ENCODE data around the gene EFHD2.

The EFHD2 gene

DNA sequence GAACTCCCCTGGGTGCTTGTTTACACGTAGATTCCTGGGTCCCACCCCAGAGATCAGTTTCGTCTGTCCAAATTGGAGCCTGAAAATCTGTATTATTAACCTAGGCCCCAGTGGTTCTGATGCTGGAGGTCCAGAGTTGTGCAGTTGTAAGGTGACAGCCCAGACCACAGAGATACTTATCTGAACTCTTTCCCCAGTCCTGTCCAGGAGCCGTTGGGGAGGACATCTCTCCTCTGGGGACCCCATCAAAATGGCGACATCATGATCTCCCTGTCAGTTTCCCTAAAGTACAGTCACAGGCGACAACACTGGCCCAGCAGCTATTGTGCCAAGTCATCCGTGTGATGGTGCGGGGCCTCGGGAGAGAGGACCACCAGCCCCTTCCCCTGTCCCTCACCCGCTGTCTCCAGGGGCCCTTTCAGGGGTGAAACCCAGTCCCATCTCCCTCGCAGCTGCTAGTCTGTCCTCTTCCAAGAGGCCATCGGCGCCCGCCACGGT, 749 bp upstream of the EFHD2 start:
- peak overlapping the region; percentile 100 for H3K27ac Mint-ChIP-seq (ENCODE audit: low read depth)
- no peaks in the 10 kb centered on the region for H3K27me3 Mint-ChIP-seq
- DNase-seq (ENCODE audit: low spot score in 2 of 2) (no peak), ATAC-seq (replicated peaks; ENCODE audit: extremely low read depth, poor library complexity, severe bottlenecking) (no peak)
- no peaks in the 10 kb centered on the region for H3K9me3 Mint-ChIP-seq
- peaks cover 74% of the 10 kb centered on the region for H3K4me1 Mint-ChIP-seq
- H3K4me3 Mint-ChIP-seq = peak overlapping the region; percentile 97
- H3K36me3 Mint-ChIP-seq (ENCODE audit: insufficient read depth) = peaks cover 49% of the 10 kb centered on the region

DNA sequence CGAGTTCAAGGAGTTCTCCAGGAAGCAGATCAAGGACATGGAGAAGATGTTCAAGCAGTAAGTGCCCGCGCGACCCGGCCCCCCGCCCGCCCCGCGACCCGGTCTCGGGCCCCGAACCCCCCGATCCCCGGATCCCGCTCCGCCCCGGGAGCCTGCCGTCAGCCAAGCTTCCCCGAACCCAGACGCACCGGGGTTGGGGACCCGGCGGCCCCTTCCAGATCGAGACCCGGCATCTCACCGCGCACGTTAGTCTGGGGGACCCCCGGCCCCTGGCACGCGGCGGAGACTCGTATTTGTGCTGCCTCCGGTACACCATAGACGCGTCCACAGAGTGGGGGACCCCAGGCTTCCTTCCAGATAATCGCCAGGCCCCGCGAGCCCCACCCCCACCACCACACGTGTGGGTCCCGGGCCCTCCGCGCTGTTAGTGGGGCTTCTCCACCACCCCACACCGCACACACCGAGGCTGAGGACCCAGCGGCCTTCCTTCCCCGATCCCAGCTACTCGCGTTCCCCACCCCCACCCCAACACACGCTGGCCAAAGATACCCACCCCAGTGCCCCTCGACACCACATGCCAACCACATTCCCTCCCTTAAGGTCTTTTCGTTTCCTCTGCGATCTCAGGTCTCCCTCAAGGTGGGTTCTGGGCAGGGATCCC, 665 bp downstream of the EFHD2 start:
- DNase-seq (ENCODE audit: low spot score in 2 of 2) (no peak), ATAC-seq (replicated peaks; ENCODE audit: extremely low read depth, poor library complexity, severe bottlenecking) (no peak)
- Mint-ChIP-seq H3K27me3 (no peaks in the 10 kb centered on the region), H3K36me3 (ENCODE audit: insufficient read depth) (peaks cover 58% of the 10 kb centered on the region), H3K9me3 (no peaks in the 10 kb centered on the region), H3K4me3 (peak overlapping the region; percentile 97), H3K4me1 (peaks cover 83% of the 10 kb centered on the region), H3K27ac (ENCODE audit: low read depth) (peak overlapping the region; percentile 100)

DNA sequence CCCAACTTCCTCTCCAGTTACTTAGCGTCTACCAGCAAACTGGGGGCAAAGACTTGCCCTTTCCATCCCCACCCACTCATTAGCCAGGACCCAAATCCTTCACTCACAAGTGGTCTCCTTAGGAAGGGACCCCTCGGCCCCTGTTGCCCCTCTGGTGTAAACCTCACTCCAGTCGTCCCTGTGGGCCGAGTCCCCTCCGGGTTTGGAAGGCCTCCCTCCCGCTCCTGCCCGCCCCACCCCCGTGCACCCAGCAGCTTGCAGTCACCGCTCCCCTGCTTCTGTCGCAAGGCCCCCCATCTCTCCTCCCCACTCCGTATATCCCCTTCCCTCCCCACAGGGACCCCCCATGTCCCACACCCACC, 1.2 kb downstream of the EFHD2 start:
- H3K4me1 Mint-ChIP-seq = peaks cover 83% of the 10 kb centered on the region
- no peaks in the 10 kb centered on the region for H3K9me3 Mint-ChIP-seq
- ATAC-seq (replicated peaks; ENCODE audit: extremely low read depth, poor library complexity, severe bottlenecking) (no peak), DNase-seq (ENCODE audit: low spot score in 2 of 2) (no peak)
- no peaks in the 10 kb centered on the region for H3K27me3 Mint-ChIP-seq
- H3K4me3 Mint-ChIP-seq = peak overlapping the region; percentile 97
- H3K36me3 Mint-ChIP-seq (ENCODE audit: insufficient read depth) = peaks cover 61% of the 10 kb centered on the region
- peak overlapping the region; percentile 100 for H3K27ac Mint-ChIP-seq (ENCODE audit: low read depth)

DNA sequence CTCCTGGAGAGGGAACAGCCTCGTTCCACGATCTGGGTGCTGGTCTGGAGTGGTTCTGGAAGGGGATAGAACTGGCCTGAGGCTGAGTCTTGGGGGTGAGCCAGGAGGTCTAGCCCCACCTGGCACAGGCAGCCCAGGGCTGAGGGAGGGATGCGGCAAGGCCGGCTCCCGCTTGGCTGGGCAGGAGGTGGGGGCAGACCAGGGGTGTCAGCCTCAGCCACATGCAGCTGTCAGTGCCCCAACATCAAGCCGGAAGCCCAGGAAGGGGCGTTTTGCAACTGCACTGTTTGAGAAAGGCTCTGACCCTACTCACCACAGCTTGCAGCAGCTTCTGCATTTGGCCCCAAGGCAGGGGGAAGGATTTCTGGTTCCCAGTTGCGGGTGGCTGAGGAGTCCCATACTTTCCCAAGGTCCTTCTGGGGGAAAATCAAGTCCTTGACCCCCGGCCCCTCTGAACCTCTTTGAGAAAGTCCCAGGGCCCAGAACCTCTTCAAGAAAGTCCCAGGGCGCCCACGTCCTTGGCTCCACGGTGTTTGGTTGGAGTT, 2.0 kb downstream of the EFHD2 start:
- peaks cover 84% of the 10 kb centered on the region for H3K4me1 Mint-ChIP-seq
- H3K9me3 Mint-ChIP-seq = no peaks in the 10 kb centered on the region
- H3K36me3 Mint-ChIP-seq (ENCODE audit: insufficient read depth) = peaks cover 68% of the 10 kb centered on the region
- peak; percentile 48 to 60 for DNase-seq (ENCODE audit: low spot score in 2 of 2)
- no peaks in the 10 kb centered on the region for H3K27me3 Mint-ChIP-seq
- peak overlapping the region; percentile 97 for H3K4me3 Mint-ChIP-seq
- peak overlapping the region; percentile 100 for H3K27ac Mint-ChIP-seq (ENCODE audit: low read depth)
- ATAC-seq (replicated peaks; ENCODE audit: extremely low read depth, poor library complexity, severe bottlenecking) = peak; percentile 48

DNA sequence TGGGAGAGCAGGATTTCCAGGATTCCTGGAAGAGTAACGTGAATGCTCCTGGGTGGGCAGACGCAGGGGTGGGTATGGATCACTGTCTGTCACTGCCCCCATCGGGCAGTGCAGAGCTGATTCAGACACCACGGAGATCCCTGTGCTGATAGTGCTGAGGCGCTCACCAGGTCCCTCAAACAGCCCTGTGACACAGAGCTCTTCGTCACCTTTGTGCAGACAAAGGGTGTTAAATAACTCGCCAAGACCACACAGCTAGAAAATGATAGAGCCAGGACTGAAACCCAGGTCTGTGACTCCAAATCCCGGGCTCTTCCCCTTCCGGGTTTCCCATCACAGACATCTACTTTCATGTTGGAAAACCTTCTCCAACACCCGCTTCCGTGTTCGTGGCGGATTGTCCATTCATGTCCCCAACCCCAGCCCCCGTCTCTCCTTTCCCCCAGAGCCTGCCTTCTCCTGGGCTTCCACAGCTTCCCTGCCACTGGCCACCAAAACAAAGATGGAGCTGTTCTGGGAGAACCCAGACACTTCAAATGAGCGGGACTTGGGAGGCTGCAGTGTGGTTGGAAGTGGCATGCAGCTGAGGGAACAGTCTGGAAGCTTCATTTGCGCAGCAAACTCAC, 2.6 kb downstream of the EFHD2 start:
- H3K4me1 Mint-ChIP-seq = peaks cover 84% of the 10 kb centered on the region
- H3K36me3 Mint-ChIP-seq (ENCODE audit: insufficient read depth) = peaks cover 72% of the 10 kb centered on the region
- peak overlapping the region; percentile 100 for H3K27ac Mint-ChIP-seq (ENCODE audit: low read depth)
- H3K27me3 Mint-ChIP-seq = no peaks in the 10 kb centered on the region
- ATAC-seq (replicated peaks; ENCODE audit: extremely low read depth, poor library complexity, severe bottlenecking) (peak; percentile 57), DNase-seq (ENCODE audit: low spot score in 2 of 2) (peak in 1 of 2 donors; percentile 62)
- peak overlapping the region; percentile 97 for H3K4me3 Mint-ChIP-seq
- no peaks in the 10 kb centered on the region for H3K9me3 Mint-ChIP-seq

GRCh38 chr1:15412843-15413242, 3.2 kb downstream of the EFHD2 start:
- H3K27me3 Mint-ChIP-seq = no peaks in the 10 kb centered on the region
- peaks cover 83% of the 10 kb centered on the region for H3K4me1 Mint-ChIP-seq
- H3K4me3 Mint-ChIP-seq = peak overlapping the region; percentile 97
- no peak for ATAC-seq (replicated peaks; ENCODE audit: extremely low read depth, poor library complexity, severe bottlenecking)
- no peak for DNase-seq (ENCODE audit: low spot score in 2 of 2)
- no peaks in the 10 kb centered on the region for H3K9me3 Mint-ChIP-seq
- peaks cover 74% of the 10 kb centered on the region for H3K36me3 Mint-ChIP-seq (ENCODE audit: insufficient read depth)
- peak overlapping the region; percentile 100 for H3K27ac Mint-ChIP-seq (ENCODE audit: low read depth)

DNA sequence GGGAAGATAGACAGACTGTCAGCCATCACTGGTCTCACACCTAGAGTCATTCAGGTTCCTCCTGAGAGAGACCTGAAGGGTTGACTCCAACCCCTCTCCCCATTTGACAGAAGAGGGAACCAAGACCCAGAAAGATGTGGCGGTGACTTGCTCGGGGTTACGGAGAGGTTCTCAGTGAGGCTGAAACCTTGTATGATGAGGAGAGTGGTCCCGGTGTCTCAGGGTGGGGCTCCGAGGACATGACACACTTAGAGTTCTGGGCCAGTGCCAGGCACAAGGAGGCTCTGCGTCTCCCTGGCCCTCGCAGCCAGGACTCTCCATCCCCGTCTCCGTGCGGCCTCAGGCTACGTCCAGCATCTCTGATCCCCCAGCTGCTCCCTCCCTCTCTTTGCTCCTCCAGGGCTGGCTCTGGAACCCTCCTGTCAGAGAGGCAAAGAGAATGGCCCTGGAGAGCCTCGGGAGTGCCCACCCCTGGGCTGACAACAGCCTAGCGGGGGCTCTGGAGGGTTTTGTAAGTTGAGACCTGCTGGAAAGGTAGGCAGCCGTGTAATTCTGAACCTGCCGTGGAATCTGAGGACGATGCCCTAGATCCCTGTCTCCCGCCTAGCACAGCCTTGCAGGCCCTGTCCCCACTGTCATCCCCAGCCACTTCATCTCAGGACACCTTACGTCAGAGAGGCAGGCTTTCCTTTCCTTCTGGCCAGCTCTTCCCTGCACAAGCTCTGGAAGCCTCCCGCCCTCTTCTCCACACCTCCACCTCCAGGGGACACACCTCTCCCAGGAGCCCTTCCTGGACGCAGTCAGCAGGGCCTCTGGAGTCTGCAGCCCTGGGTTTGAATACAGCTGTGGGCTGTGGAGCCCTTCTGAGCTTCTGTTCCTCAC, 4.1 kb downstream of the EFHD2 start:
- Mint-ChIP-seq H3K36me3 (ENCODE audit: insufficient read depth) (peaks cover 78% of the 10 kb centered on the region), H3K9me3 (no peaks in the 10 kb centered on the region), H3K27me3 (no peaks in the 10 kb centered on the region), H3K4me1 (peaks cover 83% of the 10 kb centered on the region), H3K4me3 (peak overlapping the region; percentile 97), H3K27ac (ENCODE audit: low read depth) (peak overlapping the region; percentile 100)
- ATAC-seq (replicated peaks; ENCODE audit: extremely low read depth, poor library complexity, severe bottlenecking) (no peak), DNase-seq (ENCODE audit: low spot score in 2 of 2) (no peak)

- H3K9me3 Mint-ChIP-seq = no peaks in the 10 kb centered on the region
- peak overlapping the region; percentile 100 for H3K27ac Mint-ChIP-seq (ENCODE audit: low read depth)
- no peaks in the 10 kb centered on the region for H3K27me3 Mint-ChIP-seq
- H3K4me3 Mint-ChIP-seq = peak overlapping the region; percentile 97
- no peak for DNase-seq (ENCODE audit: low spot score in 2 of 2)
- peaks cover 76% of the 10 kb centered on the region for H3K36me3 Mint-ChIP-seq (ENCODE audit: insufficient read depth)
- no peak for ATAC-seq (replicated peaks; ENCODE audit: extremely low read depth, poor library complexity, severe bottlenecking)
- H3K4me1 Mint-ChIP-seq = peaks cover 78% of the 10 kb centered on the region
These were observed 4.8 kb downstream of the EFHD2 start for GRCh38 chr1:15414445-15414983.

GRCh38 chr1:15417059-15417934, 7.6 kb downstream of the EFHD2 start:
- peak overlapping the region; percentile 97 for H3K4me3 Mint-ChIP-seq
- ATAC-seq (replicated peaks; ENCODE audit: extremely low read depth, poor library complexity, severe bottlenecking) (peak; percentile 79), DNase-seq (ENCODE audit: low spot score in 2 of 2) (peak in 1 of 2 donors; percentile 54)
- H3K27ac Mint-ChIP-seq (ENCODE audit: low read depth) = peak overlapping the region; percentile 100
- peaks cover 58% of the 10 kb centered on the region for H3K36me3 Mint-ChIP-seq (ENCODE audit: insufficient read depth)
- H3K4me1 Mint-ChIP-seq = peaks cover 77% of the 10 kb centered on the region
- no peaks in the 10 kb centered on the region for H3K9me3 Mint-ChIP-seq
- no peaks in the 10 kb centered on the region for H3K27me3 Mint-ChIP-seq

GRCh38 chr1:15418806-15419515, 9.3 kb downstream of the EFHD2 start:
- H3K4me1 Mint-ChIP-seq = peaks cover 69% of the 10 kb centered on the region
- H3K27me3 Mint-ChIP-seq = no peaks in the 10 kb centered on the region
- H3K4me3 Mint-ChIP-seq = peak overlapping the region; percentile 52
- ATAC-seq (replicated peaks; ENCODE audit: extremely low read depth, poor library complexity, severe bottlenecking) (no peak), DNase-seq (ENCODE audit: low spot score in 2 of 2) (no peak)
- peak overlapping the region; percentile 22 for H3K27ac Mint-ChIP-seq (ENCODE audit: low read depth)
- no peaks in the 10 kb centered on the region for H3K9me3 Mint-ChIP-seq
- H3K36me3 Mint-ChIP-seq (ENCODE audit: insufficient read depth) = peaks cover 48% of the 10 kb centered on the region

DNA sequence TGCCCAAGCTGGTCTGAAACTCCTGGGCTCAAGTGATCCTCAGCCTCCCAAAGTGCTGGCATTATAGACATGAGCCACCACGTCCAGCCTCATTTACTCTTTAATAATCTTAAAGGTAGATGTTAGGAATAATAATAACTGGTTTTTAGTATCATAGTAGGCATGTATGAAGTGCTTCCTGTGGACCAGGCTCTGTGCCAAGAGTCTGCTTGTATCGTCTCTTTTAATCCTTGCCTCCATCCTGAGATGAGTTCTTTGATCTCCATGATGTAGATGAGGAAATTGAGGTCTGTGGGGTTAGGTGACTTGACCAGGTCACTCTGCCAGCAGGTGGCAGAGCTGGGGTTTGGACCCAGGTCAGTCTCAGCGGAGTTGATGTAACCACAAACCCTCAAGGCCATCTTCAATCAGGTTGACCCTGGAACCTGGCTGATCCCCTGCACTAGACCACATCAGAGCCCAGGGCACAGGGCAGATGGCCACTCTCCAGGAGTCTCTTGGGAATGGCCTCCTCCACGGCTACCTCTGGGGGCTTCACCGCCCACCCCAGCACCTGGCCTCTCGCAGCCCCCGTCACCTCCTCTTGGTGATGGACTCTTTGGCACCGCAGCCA, 11.3 kb downstream of the EFHD2 start:
- peak overlapping the region; percentile 79 for H3K27ac Mint-ChIP-seq (ENCODE audit: low read depth)

More for the DNA sequence above, 11.3 kb downstream of the EFHD2 start:
- H3K4me3 Mint-ChIP-seq = peak overlapping the region; percentile 25
- H3K9me3 Mint-ChIP-seq = no peaks in the 10 kb centered on the region
- peaks cover 46% of the 10 kb centered on the region for H3K36me3 Mint-ChIP-seq (ENCODE audit: insufficient read depth)
- H3K27me3 Mint-ChIP-seq = no peaks in the 10 kb centered on the region
- H3K4me1 Mint-ChIP-seq = peaks cover 60% of the 10 kb centered on the region
- ATAC-seq (replicated peaks; ENCODE audit: extremely low read depth, poor library complexity, severe bottlenecking) = no peak
- no peak for DNase-seq (ENCODE audit: low spot score in 2 of 2)

Measured in central memory CD8-positive, alpha-beta T cell (primary cell).